ENCODE data around the gene FXYD4.

Gene FXYD4

DNA sequence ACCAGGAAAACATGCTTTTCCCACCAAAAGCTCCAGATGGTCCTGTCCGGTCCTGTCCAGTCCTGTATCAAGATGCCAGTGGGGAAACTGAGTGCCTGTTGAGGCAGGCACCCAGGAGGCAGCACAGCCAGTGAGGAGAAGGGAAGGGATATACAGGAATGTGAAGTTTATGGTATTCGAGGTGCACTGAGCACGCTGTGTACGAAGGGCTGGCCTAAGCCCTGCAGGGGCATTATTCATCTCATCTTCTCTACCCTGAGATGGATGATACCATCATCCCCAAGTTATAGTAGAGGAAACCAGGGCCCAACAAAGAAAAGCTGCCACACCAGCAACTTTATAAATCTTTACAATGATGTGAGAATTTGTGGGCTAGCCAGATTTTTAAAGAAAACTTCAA, 23.4 kb upstream of the FXYD4 start:
- no peak for DNase-seq

GRCh38 chr10:43348511-43349312, 22.7 kb upstream of the FXYD4 start:
- peak; percentile 64 for DNase-seq

DNA sequence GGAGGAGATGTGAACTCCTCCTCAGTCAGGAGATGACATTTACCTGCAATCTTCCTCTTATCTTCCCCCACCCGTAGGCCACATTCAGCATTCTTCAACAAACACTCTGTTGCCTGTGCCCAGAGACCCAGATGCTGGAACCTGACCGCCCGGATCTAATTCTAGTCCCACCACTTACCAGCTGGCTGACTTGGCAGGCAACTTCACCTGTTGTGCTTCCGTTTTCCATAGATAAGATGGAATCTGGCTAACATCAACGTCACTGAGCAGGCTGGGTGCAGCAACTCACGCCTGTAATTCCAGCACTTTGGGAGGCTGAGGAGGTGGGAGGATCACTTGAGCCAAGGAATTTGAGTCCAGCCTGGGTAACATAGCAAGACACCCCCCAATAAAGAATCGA, 21.3 kb upstream of the FXYD4 start:
- DNase-seq, result no peak

- no peak for DNase-seq
These were observed 20.8 kb upstream of the FXYD4 start for GRCh38 chr10:43350686-43351085.

- no peak for DNase-seq
These were observed 20.1 kb upstream of the FXYD4 start for GRCh38 chr10:43351301-43351700.

GRCh38 chr10:43352951-43353350, 18.5 kb upstream of the FXYD4 start:
- no peak for DNase-seq

GRCh38 chr10:43353495-43354329, 17.7 kb upstream of the FXYD4 start:
- no peak for DNase-seq

- DNase-seq, result no peak
These were observed 17.2 kb upstream of the FXYD4 start for GRCh38 chr10:43354330-43354635.

DNA sequence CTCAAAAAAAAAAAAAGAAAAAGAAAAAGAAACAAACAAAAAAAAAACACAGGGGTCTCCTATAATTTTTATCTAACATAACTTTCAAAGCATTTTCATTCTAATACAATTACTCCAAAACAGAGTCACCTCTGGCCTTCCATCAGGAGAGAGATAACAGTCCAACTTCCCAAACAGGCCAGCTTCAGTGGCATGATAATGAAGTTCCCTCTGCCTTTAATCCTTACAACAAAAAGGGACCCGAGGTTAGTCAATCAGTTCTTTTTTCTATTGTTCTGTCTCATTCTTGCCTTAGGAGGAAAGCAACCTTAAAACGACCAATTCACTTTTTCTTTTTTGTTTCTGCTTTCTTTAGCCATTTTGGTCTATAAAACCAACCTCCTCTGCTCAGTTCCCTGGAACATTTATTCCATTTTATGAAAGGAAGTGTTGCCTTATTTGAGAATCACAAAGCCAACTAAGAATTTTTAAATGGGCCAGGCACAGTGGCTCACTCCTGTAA, 16.5 kb upstream of the FXYD4 start:
- no peak for DNase-seq

GRCh38 chr10:43355749-43356371, 15.6 kb upstream of the FXYD4 start:
- DNase-seq, result no peak

DNA sequence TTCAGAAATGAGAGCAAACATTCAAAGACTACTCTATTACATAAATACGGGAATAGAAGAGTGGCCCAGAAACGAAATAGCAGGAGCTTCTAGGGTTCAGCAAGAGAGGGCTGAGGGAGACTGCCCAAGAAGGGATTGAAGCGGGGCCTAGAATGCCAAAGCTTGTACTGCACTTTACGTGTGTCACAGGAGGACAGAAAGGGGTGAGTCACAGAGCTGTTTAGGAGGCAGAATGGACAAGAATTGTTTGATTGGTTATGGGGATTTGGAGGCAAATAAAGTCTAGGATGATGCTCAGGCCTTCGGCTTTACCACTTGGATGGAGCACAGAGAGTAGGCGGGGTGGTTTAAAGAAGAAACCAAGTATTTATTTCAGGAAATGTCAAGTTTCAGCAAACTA, 11.3 kb upstream of the FXYD4 start:
- DNase-seq, result no peak

DNA sequence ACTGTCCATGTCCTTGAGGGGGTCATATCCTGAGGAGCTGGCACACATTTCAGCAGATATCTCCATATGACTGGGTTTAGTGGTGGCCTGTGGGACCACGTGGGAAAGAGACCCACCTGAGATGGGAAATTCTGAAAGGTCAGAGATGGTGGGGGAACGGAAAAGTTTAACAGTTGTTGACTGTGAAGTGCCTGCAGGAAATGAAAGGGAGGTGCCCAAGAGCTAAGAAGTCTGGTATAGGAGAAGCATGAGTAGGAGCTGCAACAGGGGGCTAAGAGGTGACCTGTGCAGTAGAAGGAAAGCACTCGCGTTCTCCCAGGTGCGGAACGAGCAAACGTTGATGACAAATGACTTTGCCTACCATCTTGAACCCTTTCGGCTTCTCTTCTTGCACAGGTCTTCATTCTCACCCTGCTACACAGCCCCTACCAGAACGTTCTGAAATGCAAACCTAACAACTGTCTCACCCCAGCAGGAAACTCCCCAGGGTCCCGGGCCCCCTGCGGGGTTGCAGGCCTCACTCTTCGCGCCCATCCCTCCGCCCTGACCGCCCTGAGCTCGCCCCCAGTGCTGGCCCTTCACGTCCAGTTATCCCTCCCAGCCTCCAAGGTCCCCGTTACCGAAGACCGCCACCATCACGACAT, 9.8 kb upstream of the FXYD4 start:
- no peak for DNase-seq

DNA sequence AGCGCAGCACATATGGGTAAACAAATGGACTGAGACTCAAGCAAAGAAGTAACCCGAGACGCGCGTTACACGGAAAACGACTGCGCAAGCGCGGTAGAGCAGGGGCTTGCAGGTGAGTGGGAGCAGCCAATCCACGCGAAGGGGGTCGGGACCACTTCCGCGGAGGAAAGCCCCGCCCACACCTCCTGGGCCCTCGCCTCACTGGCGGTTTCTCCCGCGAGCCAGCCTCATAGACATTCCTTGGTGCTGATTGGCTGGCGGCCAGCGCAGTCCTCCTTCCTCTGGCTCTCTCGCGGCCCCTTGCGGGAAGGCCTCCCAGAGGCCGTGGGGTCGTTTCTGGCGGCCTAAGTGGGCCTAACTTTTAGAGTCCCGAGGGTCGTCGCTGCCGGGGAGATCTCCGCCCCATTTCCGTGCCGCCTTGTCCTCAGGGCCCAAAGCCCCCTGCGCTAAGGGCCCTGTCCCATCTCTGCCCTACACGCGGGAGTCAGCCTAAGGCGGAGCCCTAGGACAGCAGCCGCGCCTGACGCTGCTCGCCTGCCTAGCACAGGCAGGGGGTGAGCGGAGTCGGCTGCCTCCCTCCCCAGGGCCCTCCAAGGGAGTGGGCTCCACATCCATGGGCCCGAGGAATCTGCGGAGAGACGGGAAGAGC, 9.1 kb upstream of the FXYD4 start:
- DNase-seq, result peak; percentile 24

DNA sequence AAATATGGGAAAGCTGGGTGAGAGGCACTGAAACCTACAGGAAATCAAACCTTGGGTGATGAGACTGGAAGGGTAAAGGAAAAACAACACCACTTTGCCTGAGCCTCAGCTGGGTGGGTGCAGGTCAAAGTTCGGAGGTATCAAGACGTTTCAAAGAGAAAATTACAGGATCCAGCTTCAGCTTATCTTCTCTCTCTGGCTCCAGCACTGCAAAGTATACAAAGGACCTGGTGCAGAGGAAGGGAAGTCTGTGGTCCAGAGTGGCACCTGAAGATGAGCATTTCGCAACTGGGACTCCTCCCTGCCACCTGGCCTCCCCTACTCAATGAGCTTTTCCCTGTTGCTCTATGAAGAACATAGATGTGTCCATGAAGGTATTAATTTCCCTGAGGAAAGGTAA, 6.4 kb upstream of the FXYD4 start:
- no peak for DNase-seq

DNA sequence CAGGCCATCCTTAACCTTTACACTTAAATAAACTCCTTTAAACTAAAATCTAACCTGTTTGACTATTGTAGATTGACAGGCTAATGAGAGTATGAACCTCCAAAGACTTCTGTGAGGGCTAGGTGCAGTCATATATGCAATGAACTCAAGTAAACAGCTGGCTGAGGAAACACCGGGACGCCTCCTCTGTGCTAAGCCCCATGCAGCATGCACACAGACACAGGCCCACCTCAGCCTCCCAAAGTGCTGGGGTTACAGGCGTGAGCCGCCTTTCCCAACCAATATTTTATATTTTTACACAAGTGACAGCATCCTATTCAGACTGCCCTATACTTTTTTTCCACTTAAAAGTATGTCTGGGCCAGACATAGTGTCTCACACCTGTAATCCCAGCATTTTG, 1.5 kb upstream of the FXYD4 start:
- DNase-seq, result no peak

DNA sequence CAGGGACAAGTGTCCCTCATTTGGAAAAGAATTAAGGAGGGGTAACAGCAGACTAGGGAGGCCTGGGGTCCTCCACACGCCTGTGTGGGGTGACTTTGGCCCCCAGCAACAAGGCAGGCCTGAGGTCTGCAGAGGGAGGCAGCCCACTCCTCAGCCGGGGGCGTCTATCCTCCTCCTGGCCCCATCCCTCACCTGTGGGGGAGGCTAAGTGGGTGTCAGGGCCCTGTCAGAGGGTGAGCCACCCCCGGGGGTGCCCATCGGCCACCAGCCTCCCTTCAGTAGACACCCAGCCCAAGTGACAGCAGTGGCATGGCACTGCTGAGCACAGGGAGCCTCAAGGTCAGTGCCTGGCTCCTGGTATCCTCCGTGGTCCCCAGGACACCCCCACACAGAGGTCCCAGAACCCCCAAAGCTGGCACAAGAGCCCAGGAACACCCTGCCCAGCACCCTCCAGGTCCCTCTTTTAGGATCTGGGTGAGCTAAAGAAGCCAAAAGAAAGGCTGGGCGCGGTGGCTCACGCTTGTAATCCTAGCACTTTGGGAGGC, 693 bp upstream of the FXYD4 start:
- DNase-seq, result no peak

DNA sequence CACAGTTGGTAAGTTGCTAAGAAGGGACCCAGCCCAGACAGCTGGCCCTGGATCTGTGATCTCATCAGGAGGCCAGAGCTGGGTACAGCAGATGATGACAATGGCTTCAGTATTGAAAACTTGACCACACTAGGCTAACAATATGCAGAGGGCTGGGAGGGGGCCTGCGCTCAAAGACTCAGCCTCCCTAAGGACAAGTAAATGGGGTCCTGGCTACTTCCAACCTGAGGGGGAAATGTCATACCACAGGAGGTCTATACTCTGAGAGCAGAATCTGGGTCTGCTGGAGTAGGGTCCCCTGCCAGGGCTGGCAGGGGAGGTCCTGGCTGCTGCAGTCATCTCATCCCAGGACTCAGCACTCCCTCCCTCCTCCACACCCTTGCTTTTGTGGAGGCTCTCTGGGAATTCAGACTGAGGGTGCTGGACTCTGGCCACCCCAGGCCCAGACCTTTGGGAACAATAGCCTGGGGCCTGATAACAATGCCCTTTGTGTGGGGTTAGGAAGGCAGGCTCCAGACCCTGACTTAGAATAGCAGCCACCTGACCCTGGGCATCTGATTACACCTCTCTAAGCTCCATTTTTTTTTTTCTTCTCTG, 1.4 kb downstream of the FXYD4 start:
- DNase-seq, result no peak

GRCh38 chr10:43373461-43373860, 2.0 kb downstream of the FXYD4 start:
- no peak for DNase-seq

- DNase-seq, result no peak
These were observed 2.8 kb downstream of the FXYD4 start for GRCh38 chr10:43374194-43374593.

GRCh38 chr10:43375401-43376020, 4.1 kb downstream of the FXYD4 start:
- no peak for DNase-seq

GRCh38 chr10:43376046-43376635, 4.7 kb downstream of the FXYD4 start:
- no peak for DNase-seq
